SK-N-SH (cell line): ENCODE data around the gene SLC36A3. TPM values are rescaled to one million over a fixed set of nuclear protein-coding genes. Genes with fewer than 3 reads are reported as not detected.

Source experiments
- CTCF ChIA-PET: fragments of 300-600, 350-600 bp; formaldehyde crosslinking; extraction: SDS; loops from one replicate; lab custom pipeline; 2021; lab: Yijun Ruan, JAX
- POLR2A ChIA-PET: fragments of 350-600 bp; sonication (Branson Sonifier 250); formaldehyde crosslinking; extraction: SDS; loops from one replicate; lab custom pipeline; 2020; ENCODE audit warnings: antibody characterized with exemption, inconsistent platforms; lab: Yijun Ruan, JAX
- DNase-seq: peaks from one replicate; pipeline ENCODE4 v3.0.0; 2012
- H2AFZ ChIP-seq: fragments of 200-600 bp; sonication (generic); 2 replicates; pipeline ENCODE4 v1.8.1; 2016; ENCODE audit warnings: antibody characterized with exemption, mild to moderate bottlenecking, low read depth
- H3F3A ChIP-seq: fragments of 200-600 bp; sonication (generic); replicated peaks from 2 replicates; pipeline ENCODE3; 2016; ENCODE audit warnings: antibody characterized with exemption, mild to moderate bottlenecking; ENCODE audit not compliant: insufficient read depth
- H3K27ac ChIP-seq, 2 experiments: fragments of 200-500 bp in 1 of 2; fragments of 200-600 bp in 1 of 2; sonication (Bioruptor generic) in 1 of 2; sonication (generic), shearing (Covaris generic) in 1 of 2; 2 replicates each; pipeline versions ENCODE4 v1.5.1 to v1.6.1; 2014 to 2016; ENCODE audit warnings: low read depth in 2 of 2, inconsistent platforms in 1 of 2, low read length in 1 of 2, mild to moderate bottlenecking in 1 of 2, mixed read lengths in 1 of 2
- H3K27me3 ChIP-seq: fragments of 200-600 bp; sonication (generic), shearing (Covaris generic); 2 replicates; pipeline ENCODE4 v1.6.1; 2016; ENCODE audit warnings: mixed run types; ENCODE audit not compliant: insufficient read depth
- H3K36me3 ChIP-seq, 2 experiments: fragments of 200-500 bp in 1 of 2; fragments of 200-600 bp in 1 of 2; sonication (Bioruptor generic) in 1 of 2; sonication (generic) in 1 of 2; replicated peaks in 1 of 2; 2 replicates each; pipeline versions ENCODE3 to v1.5.1; 2014 to 2016; ENCODE audit warnings: low read length in 1 of 2, mild to moderate bottlenecking in 1 of 2; ENCODE audit not compliant: insufficient read depth in 2 of 2, control insufficient read depth in 1 of 2
- H3K4me1 ChIP-seq, 2 experiments: fragments of 200-500 bp in 1 of 2; fragments of 200-600 bp in 1 of 2; sonication (Bioruptor generic) in 1 of 2; sonication (generic), shearing (Covaris generic) in 1 of 2; 2 replicates each; pipeline versions ENCODE4 v1.5.1 to v1.6.1; 2014 to 2016; ENCODE audit warnings: low read depth in 1 of 2, low read length in 1 of 2, mixed run types in 1 of 2; ENCODE audit not compliant: insufficient read depth in 2 of 2, control insufficient read depth in 1 of 2
- H3K4me2 ChIP-seq: fragments of 200-600 bp; sonication (generic), shearing (Covaris generic); 2 replicates; pipeline ENCODE4 v1.6.1; 2017; ENCODE audit warnings: mixed run types
- H3K4me3 ChIP-seq, 2 experiments: fragments of 200-500 bp in 1 of 2; fragments of 200-600 bp in 1 of 2; sonication (Bioruptor generic) in 1 of 2; sonication (generic), shearing (Covaris generic) in 1 of 2; 2 replicates each; pipeline versions ENCODE4 v1.5.1 to v1.8.1; 2014 to 2016; ENCODE audit warnings: low read depth in 2 of 2, inconsistent platforms in 1 of 2, low read length in 1 of 2, mild to moderate bottlenecking in 1 of 2, mixed read lengths in 1 of 2, moderate library complexity in 1 of 2
- H3K79me2 ChIP-seq: fragments of 200-600 bp; sonication (generic); 2 replicates; pipeline ENCODE4 v1.8.1; 2017; ENCODE audit warnings: mild to moderate bottlenecking; ENCODE audit not compliant: insufficient read depth
- H3K9ac ChIP-seq: fragments of 200-600 bp; sonication (generic); 2 replicates; pipeline ENCODE4 v1.6.1; 2017; ENCODE audit warnings: mixed run types
- H3K9me2 ChIP-seq: fragments of 200-600 bp; sonication (generic); 2 replicates; pipeline ENCODE4 v1.6.1; 2017; ENCODE audit warnings: mixed run types
- H3K9me3 ChIP-seq: fragments of 200-600 bp; sonication (generic); 2 replicates; pipeline ENCODE4 v1.6.1; 2017; ENCODE audit warnings: mixed run types, mild to moderate bottlenecking, moderate library complexity
- H4K20me1 ChIP-seq: fragments of 200-600 bp; sonication (generic); 2 replicates; pipeline ENCODE4 v1.6.1; 2017; ENCODE audit warnings: mild to moderate bottlenecking, mixed run types; ENCODE audit not compliant: insufficient read depth
- CTCF ChIP-seq: fragments of 200-600 bp; sonication (generic); IDR thresholded peaks from 2 replicates; pipeline ENCODE4 v1.6.1; 2017; ENCODE audit warnings: antibody characterized with exemption, mild to moderate bottlenecking, moderate library complexity
- EP300 ChIP-seq, 2 experiments: IDR thresholded peaks; 2 replicates each; pipeline versions ENCODE4 v1.4.0 to v1.6.1; 2012; ENCODE audit warnings: borderline replicate concordance in 1 of 2, low read depth in 1 of 2, low read length in 1 of 2
- EZH2phosphoT487 ChIP-seq: fragments of 200-600 bp; sonication (generic); IDR thresholded peaks from 2 replicates; pipeline ENCODE4 v1.6.1; 2017; ENCODE audit warnings: low read depth, mixed run types, mild to moderate bottlenecking, antibody characterized with exemption, moderate library complexity, borderline replicate concordance
- FOSL2 ChIP-seq: IDR thresholded peaks from 2 replicates; pipeline ENCODE4 v1.4.0; 2012; ENCODE audit warnings: low read depth, mild to moderate bottlenecking, moderate library complexity, borderline replicate concordance
- FOXM1 ChIP-seq: IDR thresholded peaks from 2 replicates; pipeline ENCODE4 v1.4.0; 2012; ENCODE audit warnings: low read depth, mild to moderate bottlenecking
- GATA2 ChIP-seq: sonication (generic); formaldehyde crosslinking; IDR thresholded peaks from 2 replicates; pipeline ENCODE4 v1.5.0; 2020; ENCODE audit warnings: mild to moderate bottlenecking, missing genetic modification reagents
- NFIC ChIP-seq: IDR thresholded peaks from 2 replicates; pipeline ENCODE4 v1.4.0; 2012; ENCODE audit warnings: borderline replicate concordance
- RAD21 ChIP-seq: IDR thresholded peaks from 2 replicates; pipeline ENCODE4 v1.6.1; 2012; ENCODE audit warnings: mild to moderate bottlenecking, low read length
- RCOR1 ChIP-seq: fragments of 150-350 bp; IDR thresholded peaks from 2 replicates; pipeline ENCODE4 v1.6.1; 2017; ENCODE audit warnings: antibody characterized with exemption, low read length
- SIN3A ChIP-seq: IDR thresholded peaks from 2 replicates; pipeline ENCODE4 v1.6.1; 2012; ENCODE audit warnings: low read depth, mild to moderate bottlenecking, low read length, moderate library complexity, borderline replicate concordance
- SMC3 ChIP-seq: IDR thresholded peaks from 2 replicates; pipeline ENCODE4 v1.6.1; 2012; ENCODE audit warnings: low read depth, low read length, improper control_type of control experiment
- TAF1 ChIP-seq: IDR thresholded peaks from 2 replicates; pipeline ENCODE4 v1.6.1; 2012; ENCODE audit warnings: low read depth, mild to moderate bottlenecking, low read length, moderate library complexity, borderline replicate concordance
- TEAD4 ChIP-seq: IDR thresholded peaks from 2 replicates; pipeline ENCODE4 v1.4.0; 2012; ENCODE audit warnings: mild to moderate bottlenecking, borderline replicate concordance; ENCODE audit not compliant: insufficient read depth
- WGBS: methylation state at CpG from one replicate; pipeline ENCODE4 v1.1.6; 2017; ENCODE audit warnings: low lambda C conversion rate; 5-methylcytosine and 5-hydroxymethylcytosine counted together
- polyA plus RNA-seq, 3 experiments: library from polyadenylated mRNA; depleted of rRNA; stranded (reverse); fragments of >200 nt; gene quantifications; 2 replicates each; pipeline ENCODE4 v1.2.3, GENCODE V29; 2012
- TF ChIP-seq, protein P1 (sequence below): IDR thresholded peaks from 2 replicates; pipeline ENCODE4 v1.4.0; 2012; ENCODE audit warnings: low read depth, borderline replicate concordance
- TF ChIP-seq, protein P2 (sequence below): fragments of 150-350 bp; IDR thresholded peaks from 2 replicates; pipeline ENCODE4 v1.6.1; 2016; ENCODE audit warnings: mild to moderate bottlenecking, low read depth, low read length
- TF ChIP-seq, protein P3 (sequence below): IDR thresholded peaks from 2 replicates; pipeline ENCODE4 v1.4.0; 2012; ENCODE audit warnings: low read depth, borderline replicate concordance
- TF ChIP-seq, protein P4 (sequence below): IDR thresholded peaks from 2 replicates; pipeline ENCODE4 v1.4.0; 2012; ENCODE audit warnings: low read depth

The SLC36A3 gene
- polyA plus RNA-seq, 1 of the 3 experiments (the other 2 are of a cell fraction), result not detected

- no peak for TF ChIP-seq FOXM1
- no peak for TF ChIP-seq TAF1
- no peak for TF ChIP-seq NFIC
- TF ChIP-seq SMC3, result peak; percentile 43; the same call in 1 of the 2 replicates
- peak; percentile 77 for TF ChIP-seq CTCF
- no peak for TF ChIP-seq FOSL2
- TF ChIP-seq EZH2phosphoT487, result no peak
- TF ChIP-seq RAD21, result peak; percentile 76
Observed at GRCh38 chr5:151239237-151239861, 64.2 kb downstream of the SLC36A3 start (continued).

DNA sequence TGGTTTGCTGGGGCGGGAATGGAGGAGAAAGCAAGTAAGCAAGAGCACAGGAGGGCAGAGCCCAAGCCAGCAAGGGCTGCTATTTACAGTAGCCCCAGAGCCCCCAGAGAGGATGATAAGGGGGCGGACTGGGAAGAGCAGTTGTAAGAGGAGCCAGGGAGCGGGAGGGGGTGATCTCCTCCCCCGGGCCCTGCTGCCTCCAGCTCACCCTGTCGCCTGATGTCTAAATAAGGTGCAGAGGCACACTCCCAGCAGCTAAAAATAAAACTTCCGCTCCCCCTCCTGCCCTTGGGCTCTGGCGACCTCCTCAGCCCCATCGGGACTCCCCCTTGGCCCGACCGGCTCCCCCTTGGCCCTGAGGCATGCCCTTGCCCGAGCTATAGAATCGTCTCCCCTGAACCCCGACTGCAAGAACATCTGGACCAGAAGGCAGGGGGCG lies 65.2 kb downstream of the SLC36A3 start:
- no peaks in the 10 kb centered on the region for H4K20me1 ChIP-seq
- H3K9ac ChIP-seq, result no peak overlapping the region
- 69% methylated on average over 7 of the region's 14 CpGs for WGBS
- no peaks in the 10 kb centered on the region for H3K27me3 ChIP-seq
- no peak overlapping the region for H2AFZ ChIP-seq
- no peak for DNase-seq
- no peaks in the 10 kb centered on the region for H3K36me3 ChIP-seq
- H3K27ac ChIP-seq, result no peak overlapping the region
- H3K9me3 ChIP-seq, result no peaks in the 10 kb centered on the region
- H3K4me2 ChIP-seq, result no peak overlapping the region
- H3K79me2 ChIP-seq, result no peaks in the 10 kb centered on the region
- H3F3A ChIP-seq, result peaks cover 2% of the 10 kb centered on the region
- no peak for TF ChIP-seq SIN3A
- TF ChIP-seq RCOR1, result no peak
- TF ChIP-seq, protein P1, sequence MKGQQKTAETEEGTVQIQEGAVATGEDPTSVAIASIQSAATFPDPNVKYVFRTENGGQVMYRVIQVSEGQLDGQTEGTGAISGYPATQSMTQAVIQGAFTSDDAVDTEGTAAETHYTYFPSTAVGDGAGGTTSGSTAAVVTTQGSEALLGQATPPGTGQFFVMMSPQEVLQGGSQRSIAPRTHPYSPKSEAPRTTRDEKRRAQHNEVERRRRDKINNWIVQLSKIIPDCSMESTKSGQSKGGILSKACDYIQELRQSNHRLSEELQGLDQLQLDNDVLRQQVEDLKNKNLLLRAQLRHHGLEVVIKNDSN, result no peak
- TF ChIP-seq, all 33 proteins: peak for 0
- no peak overlapping the region for H3K4me3 ChIP-seq
- ChIA-PET CTCF (interaction anchor here (0.8 to 4.1 kb wide), 18 partner anchors 10 to 197 kb away, joined by 3 to 32 read pairs (median 6); partner anchors contain the start of gene CCDC69), POLR2A (no interaction called here)
- H3K9me2 ChIP-seq, result no peaks in the 10 kb centered on the region
- no peaks in the 10 kb centered on the region for H3K4me1 ChIP-seq

- Histone ChIP-seq H4K20me1 (no peaks in the 10 kb centered on the region), H3F3A (peaks cover 2% of the 10 kb centered on the region), H3K27me3 (no peaks in the 10 kb centered on the region), H3K36me3 (no peaks in the 10 kb centered on the region), H3K9me2 (no peaks in the 10 kb centered on the region), H3K9me3 (no peaks in the 10 kb centered on the region), H3K4me1 (no peaks in the 10 kb centered on the region), H3K9ac (no peak overlapping the region), H3K79me2 (no peaks in the 10 kb centered on the region), H3K4me3 (no peak overlapping the region), H3K27ac (no peak overlapping the region), H3K4me2 (no peak overlapping the region), H2AFZ (no peak overlapping the region)
- no peak for DNase-seq
- POLR2A ChIA-PET, result no interaction called here
- 86% methylated on average over 7 of the region's 7 CpGs for WGBS
- CTCF ChIA-PET, result interaction anchor here (0.9 to 4.1 kb wide), 6 partner anchors 9 to 140 kb away, joined by 3 to 32 read pairs (median 17); no protein-coding TSS in a partner anchor
- TF ChIP-seq, protein P2, sequence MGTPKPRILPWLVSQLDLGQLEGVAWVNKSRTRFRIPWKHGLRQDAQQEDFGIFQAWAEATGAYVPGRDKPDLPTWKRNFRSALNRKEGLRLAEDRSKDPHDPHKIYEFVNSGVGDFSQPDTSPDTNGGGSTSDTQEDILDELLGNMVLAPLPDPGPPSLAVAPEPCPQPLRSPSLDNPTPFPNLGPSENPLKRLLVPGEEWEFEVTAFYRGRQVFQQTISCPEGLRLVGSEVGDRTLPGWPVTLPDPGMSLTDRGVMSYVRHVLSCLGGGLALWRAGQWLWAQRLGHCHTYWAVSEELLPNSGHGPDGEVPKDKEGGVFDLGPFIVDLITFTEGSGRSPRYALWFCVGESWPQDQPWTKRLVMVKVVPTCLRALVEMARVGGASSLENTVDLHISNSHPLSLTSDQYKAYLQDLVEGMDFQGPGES, result no peak
- TF ChIP-seq GATA2 (no peak), EZH2phosphoT487 (no peak), TAF1 (no peak), SIN3A (no peak), EP300 (IDR thresholded peaks at IDR 0.05; ENCODE audit: borderline replicate concordance in 1 of 2, low read depth in 1 of 2, low read length in 1 of 2) (no peak), TEAD4 (no peak)
- TF ChIP-seq, protein P3, sequence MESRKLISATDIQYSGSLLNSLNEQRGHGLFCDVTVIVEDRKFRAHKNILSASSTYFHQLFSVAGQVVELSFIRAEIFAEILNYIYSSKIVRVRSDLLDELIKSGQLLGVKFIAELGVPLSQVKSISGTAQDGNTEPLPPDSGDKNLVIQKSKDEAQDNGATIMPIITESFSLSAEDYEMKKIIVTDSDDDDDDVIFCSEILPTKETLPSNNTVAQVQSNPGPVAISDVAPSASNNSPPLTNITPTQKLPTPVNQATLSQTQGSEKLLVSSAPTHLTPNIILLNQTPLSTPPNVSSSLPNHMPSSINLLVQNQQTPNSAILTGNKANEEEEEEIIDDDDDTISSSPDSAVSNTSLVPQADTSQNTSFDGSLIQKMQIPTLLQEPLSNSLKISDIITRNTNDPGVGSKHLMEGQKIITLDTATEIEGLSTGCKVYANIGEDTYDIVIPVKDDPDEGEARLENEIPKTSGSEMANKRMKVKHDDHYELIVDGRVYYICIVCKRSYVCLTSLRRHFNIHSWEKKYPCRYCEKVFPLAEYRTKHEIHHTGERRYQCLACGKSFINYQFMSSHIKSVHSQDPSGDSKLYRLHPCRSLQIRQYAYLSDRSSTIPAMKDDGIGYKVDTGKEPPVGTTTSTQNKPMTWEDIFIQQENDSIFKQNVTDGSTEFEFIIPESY, result no peak
- TF ChIP-seq, protein P4, sequence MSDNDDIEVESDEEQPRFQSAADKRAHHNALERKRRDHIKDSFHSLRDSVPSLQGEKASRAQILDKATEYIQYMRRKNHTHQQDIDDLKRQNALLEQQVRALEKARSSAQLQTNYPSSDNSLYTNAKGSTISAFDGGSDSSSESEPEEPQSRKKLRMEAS, result no peak
- TF ChIP-seq, protein P1, result no peak
Observed at GRCh38 chr5:151237685-151238084, 65.9 kb downstream of the SLC36A3 start.
